GM21423 (cell line): ENCODE results near the gene SSNA1.

Source experiments
- ATAC-seq: cut with Tn5 transposase; IDR thresholded peaks from one replicate; pipeline ENCODE4 v1.9.1; 2021; ENCODE audit warnings: mild to moderate bottlenecking, moderate library complexity; ENCODE audit not compliant: unreplicated experiment

SSNA1 gene

GRCh38 chr9:137167747-137168572, 20.5 kb upstream of the SSNA1 start:
- ATAC-seq = no peak

DNA sequence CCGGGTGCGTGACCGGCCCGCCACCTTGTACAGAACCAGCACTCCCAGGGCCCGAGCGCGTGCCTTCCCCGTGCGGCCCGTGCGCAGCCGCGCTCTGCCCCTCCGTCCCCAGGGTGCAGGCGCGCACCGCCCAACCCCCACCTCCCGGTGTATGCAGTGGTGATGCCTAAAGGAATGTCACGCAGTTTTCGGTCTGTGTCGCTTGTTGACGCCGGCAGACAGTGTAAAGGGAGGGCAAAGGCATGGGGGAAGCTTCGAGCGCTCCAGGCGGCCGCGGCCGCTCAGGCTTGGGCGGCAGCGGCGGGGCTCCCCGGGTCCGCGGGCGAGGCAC, 19.9 kb upstream of the SSNA1 start:
- no peak for ATAC-seq

- no peak for ATAC-seq
These were observed 19.3 kb upstream of the SSNA1 start for GRCh38 chr9:137168904-137169856.

DNA sequence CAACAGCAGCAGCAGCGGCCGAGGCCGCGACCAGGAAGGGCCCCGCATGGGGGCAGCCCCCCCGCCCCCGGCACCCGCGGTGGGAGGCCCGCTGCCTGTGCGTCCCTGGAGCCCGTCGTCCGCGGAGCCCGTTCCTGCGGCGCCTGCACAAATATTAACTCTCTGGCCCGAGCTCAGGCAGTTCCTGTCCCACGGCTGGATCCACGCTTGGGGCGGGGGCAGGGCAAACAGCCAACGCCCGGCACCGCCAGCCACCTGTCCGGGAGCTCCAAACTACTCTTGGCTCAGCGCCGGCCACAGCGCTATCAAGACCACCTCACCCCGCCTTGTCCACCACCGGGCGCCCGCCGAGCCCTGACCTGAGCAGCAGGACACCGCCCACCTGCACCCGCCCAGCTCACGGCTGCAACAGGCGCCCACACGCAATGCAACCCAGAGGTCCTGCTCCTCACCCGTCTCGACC, 18.5 kb upstream of the SSNA1 start, which contains the start of gene LRRC26:
Gene LRRC26, minus strand, starts transcription at position 156 of the 463 bp plus-strand sequence. Its CDS starts 108 bp downstream, at position 48.
- ATAC-seq = no peak

DNA sequence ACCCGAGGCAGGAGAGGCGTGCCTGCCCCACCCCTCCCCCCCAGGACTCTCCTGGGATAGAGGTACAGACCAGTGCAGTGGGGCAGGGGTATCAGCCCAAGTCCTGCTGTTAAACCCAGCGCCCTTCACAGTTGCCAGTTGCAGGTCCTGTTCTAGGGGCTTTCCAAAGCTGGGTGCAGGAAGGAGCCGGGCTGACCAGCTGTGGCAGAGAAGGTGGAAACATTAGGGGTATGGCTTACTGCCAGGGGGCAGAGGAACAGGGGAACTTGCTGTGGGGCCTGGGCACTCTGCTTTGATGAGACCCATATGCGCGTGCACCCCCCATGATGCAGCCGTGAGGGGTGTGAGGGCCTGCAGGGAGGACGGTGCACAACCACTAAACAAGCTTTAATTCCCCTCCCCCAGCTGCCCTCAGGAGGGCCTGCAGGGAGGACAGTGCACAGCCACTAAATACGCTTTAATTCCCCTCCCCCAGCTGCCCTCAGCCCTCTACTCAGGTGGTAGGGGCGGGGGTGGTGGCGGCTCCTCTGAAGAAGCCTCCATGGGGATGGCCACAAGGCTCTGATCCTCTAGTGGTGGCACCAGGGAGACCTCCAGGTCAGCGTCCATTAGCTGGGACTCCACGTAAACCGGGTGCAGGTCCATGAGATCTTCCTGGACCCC, 17.9 kb upstream of the SSNA1 start:
- no peak for ATAC-seq

DNA sequence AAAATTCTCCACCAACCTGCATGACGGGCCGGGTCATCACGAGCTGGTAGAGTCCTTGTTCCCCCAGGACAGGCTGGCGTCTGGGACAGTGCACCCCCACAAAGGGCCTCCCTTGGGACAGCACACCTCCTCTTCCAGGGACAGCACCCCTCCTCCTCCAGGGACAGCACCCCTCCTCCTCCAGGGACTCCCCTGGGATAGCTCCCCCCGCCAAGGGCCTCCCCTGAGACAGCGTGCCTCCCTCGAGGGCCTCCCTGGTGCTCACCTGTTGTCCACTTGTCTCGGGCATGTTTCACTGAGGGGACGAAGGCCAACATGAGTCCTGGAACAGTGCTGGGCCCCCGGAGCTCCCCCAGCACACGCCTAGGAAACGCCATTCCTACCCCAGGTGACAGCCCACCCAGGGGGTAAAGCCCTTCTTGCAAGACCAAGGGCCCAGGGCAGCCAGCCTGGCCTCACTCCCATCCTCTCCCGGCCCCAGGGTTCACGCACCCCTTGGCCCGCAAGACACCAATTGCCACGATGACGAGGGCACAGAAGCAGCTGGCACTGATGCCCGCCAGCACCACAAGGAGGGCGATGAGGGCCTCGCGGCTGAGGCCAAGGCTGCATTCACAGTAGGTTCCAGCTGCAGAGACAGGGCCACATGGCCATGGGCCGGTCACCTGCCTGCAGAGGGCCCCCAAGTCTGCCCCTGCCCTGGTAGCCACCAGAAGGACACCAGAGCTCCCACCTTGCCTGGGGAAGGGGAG, 17.2 kb upstream of the SSNA1 start:
- no peak for ATAC-seq

GRCh38 chr9:137172901-137173795, 15.3 kb upstream of the SSNA1 start:
- no peak for ATAC-seq

GRCh38 chr9:137173796-137174664, 14.4 kb upstream of the SSNA1 start:
- no peak for ATAC-seq

- no peak for ATAC-seq
These were observed 13.7 kb upstream of the SSNA1 start for GRCh38 chr9:137174722-137175293.

GRCh38 chr9:137175345-137175961, 13.0 kb upstream of the SSNA1 start:
- no peak for ATAC-seq

DNA sequence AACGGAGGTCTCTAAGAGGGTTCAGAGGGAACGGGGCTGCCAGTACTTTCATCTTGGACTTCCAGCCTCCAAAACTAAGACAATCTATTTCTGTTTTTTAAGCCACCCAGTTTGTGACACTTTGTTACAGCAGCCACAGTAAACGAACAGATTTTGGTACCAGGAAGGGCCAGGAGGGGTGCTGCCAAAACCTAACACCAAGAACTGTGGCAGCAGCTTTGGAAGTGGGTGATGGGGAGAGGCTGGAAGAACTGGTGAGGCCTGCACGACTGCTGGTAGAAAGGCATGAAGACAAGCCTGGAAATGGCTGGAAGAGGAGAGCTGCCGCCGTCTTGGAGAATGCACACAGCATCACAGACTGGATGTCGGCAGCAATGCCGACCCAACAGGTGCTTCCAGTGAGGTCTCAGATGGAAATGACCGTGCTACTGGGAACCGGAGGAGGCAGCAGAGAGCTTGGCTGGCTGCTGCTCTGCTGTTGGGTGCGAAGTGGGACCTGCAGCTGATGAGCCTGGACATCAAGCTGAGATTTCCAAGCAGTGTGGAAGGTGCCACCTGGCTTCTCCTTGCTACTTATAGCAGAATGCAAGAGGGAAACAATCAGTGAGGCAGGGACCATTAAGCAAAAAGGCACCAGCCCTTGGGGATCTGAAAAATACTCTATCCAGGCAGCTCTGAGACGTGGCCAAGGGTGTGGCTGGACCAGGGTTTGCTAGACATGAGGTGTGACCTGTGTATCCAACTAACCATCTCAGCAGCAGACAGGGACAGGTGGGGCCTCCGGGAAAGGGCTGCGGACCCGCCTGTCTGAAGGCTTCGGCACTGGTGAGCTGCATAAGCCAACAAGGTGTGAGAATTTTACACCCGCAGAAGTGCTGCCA, 11.9 kb upstream of the SSNA1 start:
- no peak for ATAC-seq

DNA sequence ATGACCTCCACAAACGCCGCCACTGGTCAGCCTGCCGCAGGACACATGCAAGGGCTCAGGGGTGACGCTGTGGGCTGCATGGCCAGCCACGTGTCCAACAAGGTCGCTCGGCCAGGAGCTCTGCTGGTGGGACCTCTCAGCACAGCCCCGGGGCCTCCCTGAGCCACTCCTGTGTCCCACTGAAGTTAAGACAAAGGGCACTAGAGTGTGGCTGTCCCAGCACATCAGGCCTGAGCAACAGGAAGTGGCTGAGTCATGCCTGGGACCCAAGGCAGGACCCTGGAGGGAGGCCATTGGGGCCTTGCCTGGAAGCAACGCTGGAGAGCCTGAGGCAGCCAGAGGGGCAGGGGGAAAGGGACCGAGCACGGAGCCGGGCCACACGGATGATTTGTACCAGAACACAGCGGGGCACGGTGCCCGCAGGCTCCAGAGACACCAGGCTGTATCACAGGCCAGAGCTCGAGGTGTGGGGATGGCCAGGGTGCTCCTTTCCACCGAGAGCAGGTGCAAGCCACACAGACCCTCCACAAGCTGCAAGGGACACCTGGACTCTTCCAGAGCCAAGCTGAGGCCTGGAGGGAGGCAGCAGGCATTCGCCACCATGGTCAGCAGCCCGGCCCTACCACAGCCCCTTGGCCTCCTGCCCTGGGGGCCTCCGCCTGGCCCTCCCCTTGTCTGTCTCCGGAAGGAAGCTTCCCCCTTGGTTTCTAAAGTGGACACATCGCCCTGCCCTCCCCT, 10.1 kb upstream of the SSNA1 start:
- ATAC-seq = no peak

- ATAC-seq = no peak
These were observed 9.4 kb upstream of the SSNA1 start for GRCh38 chr9:137178939-137179630.

DNA sequence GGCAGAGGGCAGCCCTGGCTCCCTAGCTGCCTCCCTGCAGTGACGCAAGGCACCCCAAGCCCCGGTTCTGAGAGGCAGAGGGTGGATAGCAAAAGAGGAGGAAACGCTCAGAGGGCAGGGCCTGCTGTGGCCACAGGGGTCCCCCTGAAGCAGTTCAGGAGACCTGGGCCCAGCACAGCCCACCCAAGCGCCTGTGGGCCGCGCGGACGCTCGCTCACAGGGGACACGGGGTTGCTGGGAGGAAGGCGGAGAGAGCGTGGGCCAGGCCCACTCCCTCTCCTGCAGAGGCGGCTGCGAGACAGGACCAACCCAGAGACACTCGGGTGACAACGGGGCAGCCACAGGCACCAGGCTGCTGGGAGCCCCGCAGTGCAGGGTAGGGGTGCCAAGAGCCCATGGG, 8.7 kb upstream of the SSNA1 start:
- no peak for ATAC-seq

- ATAC-seq = no peak
These were observed 8.0 kb upstream of the SSNA1 start for GRCh38 chr9:137180491-137180890.
